CD4-positive, CD25-positive, alpha-beta regulatory T cell (primary cell): ENCODE measurements around the gene CCDC50. TPM values are rescaled to one million over a fixed set of nuclear protein-coding genes. Genes with fewer than 3 reads are reported as not detected.

Experiments
- ATAC-seq, 2 donors: fragments of 150-1000 bp; cut with Tn5 transposase; one replicate each; pipeline ENCODE4 v1.10.0; 2021; ENCODE audit warnings: low read depth in 2 of 2, moderate number of reproducible peaks in 2 of 2, moderate library complexity in 1 of 2
- DNase-seq, 3 donors: peaks; one replicate each; pipeline versions ENCODE4 v3.0.0 to v3.0.0-alpha.2; 2012 to 2022; ENCODE audit warnings: mixed read lengths in 1 of 3
- H3K27ac ChIP-seq: one replicate; pipeline ENCODE4 v1.7.0; 2013; ENCODE audit warnings: mild to moderate bottlenecking, low read length; ENCODE audit not compliant: insufficient read depth, poor library complexity, severe bottlenecking
- H3K27me3 ChIP-seq: one replicate; pipeline ENCODE4 v1.7.0; 2013; ENCODE audit warnings: low read length; ENCODE audit not compliant: control insufficient read depth, insufficient read depth
- H3K36me3 ChIP-seq: one replicate; pipeline ENCODE4 v1.7.0; 2013; ENCODE audit warnings: mild to moderate bottlenecking, low read length, moderate library complexity; ENCODE audit not compliant: control insufficient read depth, insufficient read depth
- H3K4me1 ChIP-seq: 2 replicates; pipeline ENCODE4 v1.7.0; 2013; ENCODE audit warnings: mild to moderate bottlenecking, low read length; ENCODE audit not compliant: insufficient read depth, control insufficient read depth, poor library complexity, severe bottlenecking
- H3K4me3 ChIP-seq: one replicate; pipeline ENCODE4 v1.7.0; 2013; ENCODE audit warnings: low read depth, mild to moderate bottlenecking, low read length, moderate library complexity
- H3K9me3 ChIP-seq, 2 experiments: 1 replicate in 1 of 2; 2 replicates in 1 of 2; pipeline ENCODE4 v1.7.0; 2013; ENCODE audit warnings: low read length in 2 of 2, mild to moderate bottlenecking in 1 of 2, moderate library complexity in 1 of 2; ENCODE audit not compliant: control insufficient read depth in 2 of 2
- H3K27ac Mint-ChIP-seq, 3 donors: one replicate each; pipeline ENCODE4 v1.8.0; 2020 to 2022; ENCODE audit warnings: mild to moderate bottlenecking in 3 of 3, mixed read lengths in 3 of 3, moderate library complexity in 2 of 3
- H3K27me3 Mint-ChIP-seq: one replicate; pipeline ENCODE4 v1.8.0; 2022; ENCODE audit warnings: mild to moderate bottlenecking, mixed read lengths
- H3K36me3 Mint-ChIP-seq: one replicate; pipeline ENCODE4 v1.8.0; 2020; ENCODE audit warnings: mixed read lengths
- H3K4me1 Mint-ChIP-seq, 4 donors: one replicate each; pipeline ENCODE4 v1.8.0; 2020 to 2022; ENCODE audit warnings: mixed read lengths in 4 of 4, mild to moderate bottlenecking in 1 of 4
- H3K4me3 Mint-ChIP-seq, 4 donors: one replicate each; pipeline ENCODE4 v1.8.0; 2020 to 2022; ENCODE audit warnings: mild to moderate bottlenecking in 4 of 4, mixed read lengths in 4 of 4, moderate library complexity in 3 of 4
- H3K9me3 Mint-ChIP-seq, 7 donors: one replicate each; pipeline ENCODE4 v1.8.0; 2020 to 2022; ENCODE audit warnings: mixed read lengths in 7 of 7, mild to moderate bottlenecking in 3 of 7, moderate library complexity in 2 of 7
- polyA plus RNA-seq, 4 donors: library from polyadenylated mRNA; unstranded; fragments of 300-500 nt; fragmentation: Illumina TruSeq; gene quantifications; one replicate each; pipeline ENCODE4 v1.2.3, GENCODE V29; 2021
- total RNA-seq: library from RNA; stranded (reverse); gene quantifications from one replicate; pipeline ENCODE4 v1.2.3, GENCODE V29; 2022

CCDC50 gene
- total and polyA plus RNA-seq, 5 donors from 2014 or later = 7.8 to 11.4 (median 9.4) TPM

DNA sequence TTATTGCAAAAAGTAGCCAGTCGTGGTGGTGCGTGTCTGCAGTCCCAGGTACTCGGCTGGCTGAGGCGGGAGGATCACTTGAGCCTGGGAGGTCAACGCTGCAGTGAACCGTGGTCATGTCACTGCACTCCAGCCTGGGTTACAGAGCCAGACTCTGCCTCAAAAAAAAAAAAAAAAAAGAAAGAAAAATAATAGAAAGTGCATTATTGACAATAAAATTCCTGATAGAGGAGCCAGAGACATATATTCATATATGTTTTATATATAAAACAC is 88.2 kb downstream of the CCDC50 start:
- no peak overlapping the region for H3K4me3 Mint-ChIP-seq
- DNase-seq (no peak), ATAC-seq (no peak)
- peaks cover 0 to 5% (median 0%) of the 10 kb centered on the region in 7 donors for H3K9me3 Mint-ChIP-seq
- no peaks in the 10 kb centered on the region for H3K9me3 ChIP-seq
- H3K4me1 ChIP-seq = no peaks in the 10 kb centered on the region
- no peaks in the 10 kb centered on the region for H3K36me3 ChIP-seq
- H3K4me3 ChIP-seq = no peak overlapping the region
- peaks cover 0 to 3% (median 0%) of the 10 kb centered on the region in 4 donors for H3K4me1 Mint-ChIP-seq
- H3K27ac Mint-ChIP-seq = no peak overlapping the region
- no peaks in the 10 kb centered on the region for H3K36me3 Mint-ChIP-seq
- H3K27me3 Mint-ChIP-seq = no peaks in the 10 kb centered on the region
- H3K27ac ChIP-seq = no peak overlapping the region
- H3K27me3 ChIP-seq = no peaks in the 10 kb centered on the region

DNA sequence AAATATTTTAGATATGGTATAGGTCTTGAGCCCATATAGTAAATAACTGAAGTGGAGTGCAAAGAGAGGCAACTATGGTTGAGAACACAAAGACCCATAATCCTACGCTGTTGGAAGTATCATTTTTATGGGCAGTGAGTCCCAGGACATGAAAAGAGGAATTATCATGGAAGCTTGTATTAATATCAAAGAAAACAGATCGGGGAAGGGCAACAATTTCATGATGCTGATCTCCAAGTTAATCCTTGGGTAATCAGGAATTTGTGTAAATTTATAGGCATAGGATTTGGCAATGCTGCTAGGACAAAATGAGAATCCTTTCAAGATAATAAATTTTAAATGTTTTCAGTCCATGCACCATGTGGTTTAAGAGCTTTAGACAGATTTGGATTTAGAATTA is 91.6 kb downstream of the CCDC50 start:
- DNase-seq = no peak
- no peaks in the 10 kb centered on the region for H3K36me3 Mint-ChIP-seq

GRCh38 chr3:191424881-191425280 is 95.7 kb downstream of the CCDC50 start:
- Histone ChIP-seq H3K4me3 (no peak overlapping the region), H3K36me3 (no peaks in the 10 kb centered on the region), H3K27me3 (no peaks in the 10 kb centered on the region), H3K27ac (no peak overlapping the region), H3K9me3 (no peaks in the 10 kb centered on the region), H3K4me1 (no peaks in the 10 kb centered on the region)
- H3K27me3 Mint-ChIP-seq = no peaks in the 10 kb centered on the region
- no peaks in the 10 kb centered on the region for H3K4me1 Mint-ChIP-seq
- H3K27ac Mint-ChIP-seq = no peak overlapping the region
- ATAC-seq = no peak
- no peak for DNase-seq
- H3K9me3 Mint-ChIP-seq = peaks cover 0 to 10% (median 2%) of the 10 kb centered on the region in 7 donors
- no peaks in the 10 kb centered on the region for H3K36me3 Mint-ChIP-seq
- no peak overlapping the region for H3K4me3 Mint-ChIP-seq

More for the DNA sequence above, 91.6 kb downstream of the CCDC50 start:
- no peaks in the 10 kb centered on the region for H3K9me3 ChIP-seq
- H3K27ac Mint-ChIP-seq = no peak overlapping the region
- ATAC-seq = no peak
- no peak overlapping the region for H3K4me3 ChIP-seq
- H3K36me3 ChIP-seq = no peaks in the 10 kb centered on the region
- no peaks in the 10 kb centered on the region for H3K27me3 ChIP-seq
- peaks cover 0 to 3% (median 0%) of the 10 kb centered on the region in 4 donors for H3K4me1 Mint-ChIP-seq
- H3K4me3 Mint-ChIP-seq = no peak overlapping the region
- H3K27me3 Mint-ChIP-seq = no peaks in the 10 kb centered on the region
- H3K27ac ChIP-seq = no peak overlapping the region
- H3K4me1 ChIP-seq = no peaks in the 10 kb centered on the region
- peaks cover 0 to 10% (median 1%) of the 10 kb centered on the region in 7 donors for H3K9me3 Mint-ChIP-seq

DNA sequence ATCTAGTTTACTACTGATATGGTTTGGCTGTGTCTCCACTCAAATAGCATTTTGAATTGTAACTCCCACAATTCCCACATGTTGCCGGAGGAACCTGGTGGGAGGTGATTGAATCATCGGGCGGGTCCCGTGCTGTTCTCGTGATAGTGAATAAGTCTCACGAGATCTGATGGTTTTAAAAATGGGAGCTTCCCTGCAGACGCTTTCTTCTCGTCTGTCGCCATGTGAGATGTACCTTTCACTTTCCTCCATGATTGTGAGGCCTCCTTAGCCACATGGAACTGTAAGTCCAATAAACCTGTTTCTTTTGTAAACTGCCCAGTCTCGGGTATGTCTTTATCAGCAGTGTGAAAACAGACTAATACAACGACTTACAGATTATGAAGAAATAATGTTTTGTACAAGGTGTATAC is 96.1 kb downstream of the CCDC50 start:
- H3K27me3 Mint-ChIP-seq = no peaks in the 10 kb centered on the region
- no peak for ATAC-seq
- no peak overlapping the region for H3K27ac ChIP-seq
- no peaks in the 10 kb centered on the region for H3K4me1 Mint-ChIP-seq
- H3K4me3 ChIP-seq = no peak overlapping the region
- H3K36me3 ChIP-seq = no peaks in the 10 kb centered on the region
- H3K9me3 ChIP-seq = no peaks in the 10 kb centered on the region
- no peaks in the 10 kb centered on the region for H3K27me3 ChIP-seq
- no peak overlapping the region for H3K27ac Mint-ChIP-seq
- H3K4me1 ChIP-seq = no peaks in the 10 kb centered on the region
- no peak for DNase-seq
- peaks cover 0 to 7% (median 2%) of the 10 kb centered on the region in 7 donors for H3K9me3 Mint-ChIP-seq
- H3K36me3 Mint-ChIP-seq = no peaks in the 10 kb centered on the region
- H3K4me3 Mint-ChIP-seq = no peak overlapping the region

- H3K27ac Mint-ChIP-seq = no peak overlapping the region
These were observed 97.1 kb downstream of the CCDC50 start for GRCh38 chr3:191426311-191426710.

GRCh38 chr3:191428177-191428576 is 99.0 kb downstream of the CCDC50 start:
- ATAC-seq (no peak), DNase-seq (no peak)
- Mint-ChIP-seq H3K4me1 (no peaks in the 10 kb centered on the region), H3K27me3 (no peaks in the 10 kb centered on the region), H3K9me3 (peaks cover 0 to 8% (median 6%) of the 10 kb centered on the region in 7 donors), H3K4me3 (no peak overlapping the region), H3K27ac (no peak overlapping the region), H3K36me3 (no peaks in the 10 kb centered on the region)
- no peaks in the 10 kb centered on the region for H3K9me3 ChIP-seq
- H3K4me1 ChIP-seq = no peaks in the 10 kb centered on the region
- H3K27me3 ChIP-seq = no peaks in the 10 kb centered on the region
- H3K4me3 ChIP-seq = no peak overlapping the region
- H3K36me3 ChIP-seq = no peaks in the 10 kb centered on the region
- H3K27ac ChIP-seq = no peak overlapping the region

More at GRCh38 chr3:191426311-191426710, 97.1 kb downstream of the CCDC50 start:
- H3K4me1 Mint-ChIP-seq = no peaks in the 10 kb centered on the region
- Histone ChIP-seq H3K9me3 (no peaks in the 10 kb centered on the region), H3K27ac (no peak overlapping the region), H3K4me1 (no peaks in the 10 kb centered on the region), H3K27me3 (no peaks in the 10 kb centered on the region), H3K36me3 (no peaks in the 10 kb centered on the region), H3K4me3 (no peak overlapping the region)
- H3K4me3 Mint-ChIP-seq = no peak overlapping the region
- ATAC-seq (no peak), DNase-seq (no peak)
- peaks cover 0 to 6% (median 4%) of the 10 kb centered on the region in 7 donors for H3K9me3 Mint-ChIP-seq
- no peaks in the 10 kb centered on the region for H3K27me3 Mint-ChIP-seq
- H3K36me3 Mint-ChIP-seq = no peaks in the 10 kb centered on the region

DNA sequence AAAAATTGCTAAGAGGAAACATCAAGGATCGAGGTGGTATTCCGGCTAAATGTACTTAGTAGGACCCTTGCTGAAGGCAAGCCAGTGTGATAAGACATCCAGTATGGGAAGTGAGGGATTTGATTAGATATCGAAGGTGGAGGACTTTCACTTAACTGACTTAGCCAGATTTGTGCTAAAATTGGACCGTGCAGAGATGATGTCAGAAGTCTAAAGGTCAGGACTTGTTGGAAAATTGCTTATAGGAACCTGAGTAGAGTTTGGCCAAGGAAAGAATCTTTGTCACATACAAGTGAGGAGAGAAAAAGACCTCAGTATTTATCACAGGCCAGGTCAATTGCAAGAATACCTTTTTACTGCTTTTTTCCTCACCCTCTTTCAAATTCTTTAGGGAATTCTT is 100.9 kb downstream of the CCDC50 start:
- Mint-ChIP-seq H3K27ac (no peak overlapping the region), H3K9me3 (peaks cover 0 to 8% (median 3%) of the 10 kb centered on the region in 7 donors), H3K4me1 (no peaks in the 10 kb centered on the region), H3K4me3 (no peak overlapping the region), H3K27me3 (no peaks in the 10 kb centered on the region), H3K36me3 (no peaks in the 10 kb centered on the region)
- no peak overlapping the region for H3K4me3 ChIP-seq
- no peaks in the 10 kb centered on the region for H3K27me3 ChIP-seq
- no peak for DNase-seq
- ATAC-seq = no peak
- no peaks in the 10 kb centered on the region for H3K36me3 ChIP-seq
- H3K27ac ChIP-seq = no peak overlapping the region
- H3K9me3 ChIP-seq = no peaks in the 10 kb centered on the region
- H3K4me1 ChIP-seq = no peaks in the 10 kb centered on the region

DNA sequence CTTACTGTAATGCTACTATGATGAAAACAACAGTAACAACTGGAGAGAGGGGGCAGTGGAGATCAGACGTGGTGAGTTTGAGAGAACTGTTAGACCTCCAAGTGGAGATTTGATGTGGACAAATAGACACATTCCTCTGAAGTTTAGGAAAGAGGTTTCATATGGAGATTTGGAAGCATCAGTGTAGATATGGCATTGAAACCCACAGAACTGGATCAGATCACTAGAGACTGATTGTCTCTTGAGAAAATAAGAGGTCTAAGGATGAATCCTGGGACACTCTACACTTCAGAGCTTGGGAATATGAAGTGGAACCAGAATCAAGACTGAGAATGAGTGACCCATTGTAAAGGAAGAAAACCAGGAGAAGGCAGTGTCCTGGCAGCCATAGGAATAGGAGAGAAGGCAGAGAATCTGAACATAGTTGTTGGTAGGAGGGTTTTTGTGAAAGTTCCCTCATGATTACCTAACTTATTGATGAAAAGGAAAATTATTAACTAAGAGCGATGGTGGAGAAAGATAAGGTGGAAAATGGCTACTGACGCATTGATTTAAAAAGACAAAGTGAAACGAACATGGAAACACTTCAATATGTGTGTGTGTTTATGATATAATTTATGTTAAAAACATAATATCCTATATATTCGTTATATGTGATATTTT is 102.1 kb downstream of the CCDC50 start:
- DNase-seq (no peak), ATAC-seq (no peak)
- Mint-ChIP-seq H3K4me1 (no peaks in the 10 kb centered on the region), H3K27me3 (no peaks in the 10 kb centered on the region), H3K9me3 (peaks cover 0 to 8% (median 3%) of the 10 kb centered on the region in 7 donors), H3K4me3 (no peak overlapping the region), H3K27ac (no peak overlapping the region), H3K36me3 (no peaks in the 10 kb centered on the region)
- no peaks in the 10 kb centered on the region for H3K9me3 ChIP-seq
- H3K36me3 ChIP-seq = no peaks in the 10 kb centered on the region
- H3K27ac ChIP-seq = no peak overlapping the region
- H3K4me1 ChIP-seq = no peaks in the 10 kb centered on the region
- no peaks in the 10 kb centered on the region for H3K27me3 ChIP-seq
- no peak overlapping the region for H3K4me3 ChIP-seq
